ENCODE data around the gene XCL1. TPM values are rescaled to one million over a fixed set of nuclear protein-coding genes. Genes with fewer than 3 reads are reported as not detected.

XCL1 gene
- total RNA-seq, 1 experiment from 2014 or later: not detected

- CTCF ChIA-PET: no interaction called here
- POLR2A ChIA-PET (ENCODE audit: low non-redundant PET): no interaction called here
- Histone ChIP-seq H3K27me3 (replicated peaks; ENCODE audit: insufficient read depth, low read depth, low read length, poor library complexity) (no peaks in the 10 kb centered on the region), H3K4me1 (ENCODE audit: insufficient read depth, low read length, poor library complexity, severe bottlenecking) (no peaks in the 10 kb centered on the region), H3K4me3 (ENCODE audit: low read depth, low read length, poor library complexity, severe bottlenecking) (no peak overlapping the region), H3K36me3 (ENCODE audit: insufficient read depth, low read length, poor library complexity, severe bottlenecking) (no peaks in the 10 kb centered on the region), H3K9me3 (ENCODE audit: low read depth, low read length, poor library complexity, severe bottlenecking) (no peaks in the 10 kb centered on the region), H3K27ac (ENCODE audit: low read depth, low read length, poor library complexity, severe bottlenecking) (no peak overlapping the region)
- DNase-seq (ENCODE audit: low spot score): no peak
- TF ChIP-seq CTCF (conservative IDR thresholded peaks at IDR 0.05; ENCODE audit: low read depth, low read length): no peak
- TF ChIP-seq EZH2 (IDR thresholded peaks at IDR 0.05; ENCODE audit: borderline replicate concordance, low read depth, low read length, poor library complexity, severe bottlenecking): no peak
- intact Hi-C loops (cut with micrococcal nuclease; ENCODE audit: unreplicated experiment): no loop called here
- BruUV-seq (replicated peaks): no TSS peak
Measured at GRCh38 chr1:168629466-168629865, 53.1 kb downstream of the XCL1 start.

Other genes starting within 250 kb of the XCL1 start
- not detected in 2 replicates for gene XCL2, start 32.6 kb upstream of the XCL1 start, total RNA-seq (2021)
- not detected in 2 replicates for gene DPT, start 152.6 kb downstream of the XCL1 start, total RNA-seq (2021)

Measured in A673 (cell line).